Measurements from ENCODE around the gene LARGE2. TPM values are rescaled to one million over a fixed set of nuclear protein-coding genes. Genes with fewer than 3 reads are reported as not detected.
A peak's percentile ranks its signal among the peaks of the same experiment; 100 is the strongest.

The LARGE2 gene
- total RNA-seq, result 47.4 and 59.7 TPM in 2 replicates

DNA sequence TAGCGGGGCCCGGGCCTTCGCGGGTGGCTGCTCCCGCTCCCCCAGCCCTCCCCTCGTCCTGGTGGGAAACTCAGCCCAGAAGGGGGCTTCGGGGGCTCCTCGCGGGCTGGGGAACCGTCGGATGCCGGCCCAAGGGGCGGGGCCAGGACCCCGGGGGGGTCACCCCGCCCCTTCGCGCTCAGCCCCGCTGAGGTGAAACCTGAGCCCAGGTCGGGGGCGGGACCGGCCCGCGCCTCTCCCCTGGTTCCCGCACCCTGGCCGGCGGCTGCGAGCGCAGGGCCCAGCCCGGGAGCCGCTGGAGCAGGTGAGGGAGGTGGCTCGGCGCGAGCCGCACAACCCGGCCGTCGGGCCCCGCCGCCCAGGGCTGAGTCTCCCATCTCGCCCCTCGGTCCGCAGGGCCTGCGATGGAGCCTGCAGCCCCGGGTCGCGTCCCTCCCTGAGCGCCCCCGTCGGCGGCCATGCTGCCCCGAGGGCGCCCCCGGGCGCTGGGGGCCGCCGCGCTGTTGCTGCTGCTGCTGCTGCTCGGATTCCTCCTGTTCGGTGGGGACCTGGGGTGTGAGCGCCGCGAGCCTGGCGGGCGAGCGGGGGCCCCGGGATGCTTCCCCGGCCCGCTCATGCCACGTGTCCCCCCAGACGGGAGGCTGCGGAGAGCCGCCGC is at the start of gene LARGE2:
Gene LARGE2 (plus strand): TSS at position 232 of the 658 bp plus-strand sequence. CDS start 227 bp downstream, at position 459.
- Mint-ChIP-seq H3K4me3 (peak within 1 kb of the TSS; percentile 96), H3K27ac (peak within 1 kb of the TSS; percentile 97), H3K27me3 (no peaks in the 10 kb centered on the region), H3K4me1 (peaks cover 78% of the 10 kb centered on the region), H3K36me3 (ENCODE audit: low read depth) (peaks cover 44% of the 10 kb centered on the region), H3K9me3 (no peaks in the 10 kb centered on the region)
- ChIA-PET POLR2A (interaction anchor here (0.6 to 8.2 kb wide), 13 partner anchors 10 to 893 kb away, joined by 3 to 263 read pairs (median 4); partner anchors contain the start of gene CRY2), CTCF (interaction anchor here (0.7 to 2.8 kb wide), 6 partner anchors 9 to 151 kb away, joined by 4 to 17 read pairs (median 6); no protein-coding TSS in a partner anchor)
- ATAC-seq (ENCODE audit: low read depth) (peak; percentile 6), DNase-seq (peak; percentile 62)
- TF ChIP-seq CTCF (IDR thresholded peaks at IDR 0.05), result no peak
- intact Hi-C loops (cut with micrococcal nuclease), result loop anchor here (1.0 to 2.0 kb wide), 4 partner anchors 8 to 42 kb away; no protein-coding TSS in a partner anchor

DNA sequence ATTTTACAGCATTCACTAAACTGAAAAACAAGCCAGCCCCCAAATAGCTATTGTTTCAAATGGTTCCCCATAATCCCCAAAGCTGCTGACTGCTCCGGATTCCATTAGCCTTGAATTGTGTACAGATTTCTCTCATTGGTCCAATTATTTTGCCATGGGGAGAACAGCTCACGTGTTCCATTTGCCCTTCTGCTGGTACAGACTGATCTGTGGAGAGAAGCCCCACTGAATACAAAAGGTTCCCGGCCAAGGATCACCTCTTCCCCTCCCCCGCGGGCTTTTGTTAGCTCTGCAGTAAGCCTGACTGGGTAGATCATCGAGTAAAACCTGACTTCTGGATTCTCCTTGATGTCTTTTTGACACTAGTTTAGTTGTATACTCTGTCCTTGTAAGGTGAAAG is 46.1 kb upstream of the LARGE2 start:
- no peaks in the 10 kb centered on the region for H3K4me1 Mint-ChIP-seq
- H3K9me3 Mint-ChIP-seq, result no peaks in the 10 kb centered on the region
- ATAC-seq (ENCODE audit: low read depth) (no peak), DNase-seq (no peak)
- intact Hi-C loops (cut with micrococcal nuclease), result no loop called here
- ChIA-PET POLR2A (no interaction called here), CTCF (interaction anchor here (1.3 kb wide), 1 partner anchor 15 kb away, joined by 3 read pairs; no protein-coding TSS in a partner anchor)
- H3K27ac Mint-ChIP-seq, result no peak overlapping the region
- peaks cover 89% of the 10 kb centered on the region for H3K36me3 Mint-ChIP-seq (ENCODE audit: low read depth)
- no peaks in the 10 kb centered on the region for H3K27me3 Mint-ChIP-seq
- TF ChIP-seq CTCF (IDR thresholded peaks at IDR 0.05), result no peak
- H3K4me3 Mint-ChIP-seq, result no peak overlapping the region

GRCh38 chr11:45877221-45877620 is 45.2 kb upstream of the LARGE2 start:
- ChIA-PET CTCF (interaction anchor here (1.0 kb wide), 1 partner anchor 129 kb away, joined by 3 read pairs; no protein-coding TSS in a partner anchor), POLR2A (no interaction called here)
- no peak for DNase-seq
- H3K4me1 Mint-ChIP-seq, result no peaks in the 10 kb centered on the region
- no peak overlapping the region for H3K27ac Mint-ChIP-seq
- H3K4me3 Mint-ChIP-seq, result no peak overlapping the region
- no peak for ATAC-seq (ENCODE audit: low read depth)
- peaks cover 89% of the 10 kb centered on the region for H3K36me3 Mint-ChIP-seq (ENCODE audit: low read depth)
- no peak for TF ChIP-seq CTCF (IDR thresholded peaks at IDR 0.05)
- no peaks in the 10 kb centered on the region for H3K27me3 Mint-ChIP-seq
- no peaks in the 10 kb centered on the region for H3K9me3 Mint-ChIP-seq
- intact Hi-C loops (cut with micrococcal nuclease), result no loop called here

- ATAC-seq (ENCODE audit: low read depth), result no peak
- Mint-ChIP-seq H3K27ac (no peak overlapping the region), H3K4me3 (no peak overlapping the region), H3K27me3 (no peaks in the 10 kb centered on the region), H3K36me3 (ENCODE audit: low read depth) (peaks cover 87% of the 10 kb centered on the region), H3K9me3 (no peaks in the 10 kb centered on the region), H3K4me1 (no peaks in the 10 kb centered on the region)
- TF ChIP-seq CTCF (IDR thresholded peaks at IDR 0.05), result no peak
- ChIA-PET POLR2A (no interaction called here), CTCF (interaction anchor here (1.0 kb wide), 1 partner anchor 129 kb away, joined by 3 read pairs; no protein-coding TSS in a partner anchor)
- intact Hi-C loops (cut with micrococcal nuclease), result no loop called here
- no peak for DNase-seq
These were observed 44.6 kb upstream of the LARGE2 start for GRCh38 chr11:45877845-45878244.

DNA sequence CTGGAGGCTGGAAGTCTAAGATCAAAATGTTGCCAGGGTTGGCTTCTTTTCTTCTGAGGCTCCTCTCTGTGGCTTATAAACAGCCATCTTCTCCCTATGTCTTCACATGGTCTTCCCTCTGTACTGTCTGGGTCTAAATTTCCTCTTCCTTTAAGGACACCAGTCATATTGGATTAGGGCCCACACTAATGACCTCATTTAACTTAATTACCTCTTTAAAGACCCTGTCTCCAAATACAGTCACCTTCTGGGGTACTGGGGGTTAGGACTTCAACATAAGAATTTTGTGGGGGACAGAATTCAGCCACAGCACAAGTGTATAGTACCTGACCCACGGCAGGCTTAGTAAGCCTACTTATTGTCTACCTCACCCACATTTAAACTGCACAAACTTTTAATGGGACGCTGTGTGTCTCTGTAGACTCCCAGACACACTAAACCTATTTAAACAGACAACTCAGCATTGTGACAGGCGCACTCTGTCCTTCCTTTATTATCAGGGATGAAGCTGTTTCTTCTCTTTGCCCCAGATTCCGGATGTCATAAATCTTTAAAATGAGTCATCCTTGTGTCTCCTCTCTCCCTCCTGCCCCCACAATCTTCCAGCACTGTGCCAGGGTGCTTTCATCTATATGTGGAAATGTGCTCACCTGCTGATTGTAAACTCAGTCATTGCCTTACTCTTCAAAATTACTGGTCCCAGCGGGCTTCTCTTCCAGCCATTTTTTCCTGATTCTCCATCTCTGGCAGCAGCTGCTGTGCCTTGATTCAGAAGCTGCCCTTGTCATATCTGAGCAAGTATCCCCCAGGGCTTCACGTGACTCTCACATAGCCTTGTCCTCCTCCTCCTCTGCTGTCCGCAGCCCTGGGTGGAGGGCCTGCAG is 42.4 kb upstream of the LARGE2 start:
- Mint-ChIP-seq H3K36me3 (ENCODE audit: low read depth) (peaks cover 71% of the 10 kb centered on the region), H3K27me3 (no peaks in the 10 kb centered on the region), H3K9me3 (no peaks in the 10 kb centered on the region), H3K27ac (no peak overlapping the region), H3K4me3 (no peak overlapping the region), H3K4me1 (peaks cover 7% of the 10 kb centered on the region)
- TF ChIP-seq CTCF (IDR thresholded peaks at IDR 0.05), result no peak
- POLR2A ChIA-PET, result no interaction called here
- ATAC-seq (ENCODE audit: low read depth) (no peak), DNase-seq (no peak)
- CTCF ChIA-PET, result no interaction called here
- intact Hi-C loops (cut with micrococcal nuclease), result no loop called here

Measured in activated B cell treated with CpG ODN at 0.5 μM for 24 hours (primary cell).